Panc1 (cell line): ENCODE measurements around the gene PATJ. TPM values are rescaled to one million over a fixed set of nuclear protein-coding genes. Genes with fewer than 3 reads are reported as not detected.

ENCODE experiments used
- ATAC-seq: fragments of 200-7000 bp; cut with Tn5 transposase; 2 replicates; pipeline ENCODE4 v1.9.1; 2020; ENCODE audit warnings: mild to moderate bottlenecking, moderate library complexity
- BruUV-seq: library from RNA; stranded (reverse); fragments of 400-500 nt; replicated peaks from 2 replicates; lab custom pipeline; 2021; lab: Mats Ljungman, UMichigan
- CTCF ChIA-PET: fragments of 300-600 bp; sonication (Branson Sonifier 250); formaldehyde crosslinking; loops from one replicate; lab custom pipeline; 2022; ENCODE audit warnings: antibody characterized with exemption; lab: Charles Lee
- POLR2A ChIA-PET: fragments of 300-600 bp; sonication (Branson Sonifier 250); formaldehyde crosslinking; loops from one replicate; lab custom pipeline; 2022; ENCODE audit warnings: antibody characterized with exemption; lab: Charles Lee
- DNase-seq: peaks from one replicate; pipeline ENCODE4 v3.0.0-alpha.2; 2010; ENCODE audit warnings: low read depth, low spot score
- H3K27ac ChIP-seq: 2 replicates; pipeline ENCODE4 v1.5.1; 2011; ENCODE audit warnings: mild to moderate bottlenecking, low read length, inconsistent platforms
- H3K27me3 ChIP-seq: fragments of 200-500 bp; sonication (Bioruptor generic); 2 replicates; pipeline ENCODE4 v1.6.0; 2014; ENCODE audit warnings: low read length, inconsistent platforms; ENCODE audit not compliant: control insufficient read depth, insufficient read depth
- H3K36me3 ChIP-seq: fragments of 200-500 bp; sonication (Bioruptor generic); 2 replicates; pipeline ENCODE4 v1.5.1; 2014; ENCODE audit warnings: inconsistent platforms, mild to moderate bottlenecking, low read length, moderate library complexity; ENCODE audit not compliant: control insufficient read depth, insufficient read depth
- H3K4me1 ChIP-seq: 2 replicates; pipeline ENCODE4 v1.5.1; 2011; ENCODE audit warnings: inconsistent platforms, mild to moderate bottlenecking, low read length, moderate library complexity; ENCODE audit not compliant: control insufficient read depth, insufficient read depth
- H3K4me3 ChIP-seq, 2 experiments: 2 replicates each; pipeline ENCODE4 v1.5.1; 2011 to 2012; ENCODE audit warnings: low read depth in 2 of 2, low read length in 2 of 2, mild to moderate bottlenecking in 2 of 2, inconsistent platforms in 1 of 2, moderate library complexity in 1 of 2
- H3K9me3 ChIP-seq: fragments of 200-500 bp; sonication (Bioruptor generic); 2 replicates; pipeline ENCODE4 v1.5.1; 2014; ENCODE audit warnings: low read depth, mild to moderate bottlenecking, inconsistent platforms, low read length, moderate library complexity; ENCODE audit not compliant: control insufficient read depth, insufficient read depth
- CTCF ChIP-seq: fragments of 450-650 bp; IDR thresholded peaks from 2 replicates; pipeline ENCODE4 v1.5.1; 2017; ENCODE audit warnings: mild to moderate bottlenecking
- POLR2AphosphoS5 ChIP-seq: IDR thresholded peaks from 2 replicates; pipeline ENCODE4 v1.6.1; 2012; ENCODE audit warnings: mild to moderate bottlenecking, low read depth, low read length, moderate library complexity
- REST ChIP-seq, 2 experiments: IDR thresholded peaks; 2 replicates each; pipeline ENCODE4 v1.6.1; 2011 to 2012; ENCODE audit warnings: low read depth in 2 of 2, control low read depth in 1 of 2, low read length in 1 of 2, mild to moderate bottlenecking in 1 of 2, moderate library complexity in 1 of 2; ENCODE audit not compliant: insufficient read depth in 1 of 2
- SIN3A ChIP-seq: IDR thresholded peaks from 2 replicates; pipeline ENCODE4 v1.6.1; 2012; ENCODE audit warnings: low read depth, mild to moderate bottlenecking, low read length, moderate library complexity, borderline replicate concordance; ENCODE audit not compliant: insufficient read depth
- TCF7L2 ChIP-seq: IDR thresholded peaks from 2 replicates; pipeline ENCODE4 v1.6.1; 2011; ENCODE audit warnings: mild to moderate bottlenecking, low read depth, low read length, inconsistent platforms
- in situ Hi-C: cut with HindIII; loops from 2 replicates; pipeline ENCODE4 v1.10.0; 2016; ENCODE audit warnings: low sequenced_read_pairs, low pct_unique_long_range_greater_than_20kb
- intact Hi-C: fragments of 100-400 bp; cut with micrococcal nuclease; formaldehyde crosslinking; loops from one replicate; pipeline ENCODE4 v1.10.0; 2022; ENCODE audit not compliant: unreplicated experiment
- total RNA-seq: library from RNA; stranded (reverse); gene quantifications from one replicate; pipeline ENCODE4 v1.2.1, GENCODE V29; 2021; ENCODE audit not compliant: unreplicated experiment

PATJ gene
- total RNA-seq, 1 experiment from 2014 or later: 36.2 TPM

- H3K36me3 ChIP-seq: no peaks in the 10 kb centered on the region
- ATAC-seq (no peak), DNase-seq (no peak)
- no peaks in the 10 kb centered on the region for H3K9me3 ChIP-seq
- in situ Hi-C loops (no loop called here), intact Hi-C loops (no loop called here)
- H3K4me3 ChIP-seq: no peak overlapping the region
- CTCF ChIA-PET: no interaction called here
- TF ChIP-seq POLR2AphosphoS5 (no peak), SIN3A (no peak), CTCF (no peak), REST (IDR thresholded peaks at IDR 0.05; ENCODE audit: insufficient read depth in 1 of 2, low read depth in 2 of 2, low read length in 1 of 2) (no peak), TCF7L2 (no peak)
- H3K27ac ChIP-seq: no peak overlapping the region
- BruUV-seq: no TSS peak
- H3K4me1 ChIP-seq: no peaks in the 10 kb centered on the region
- POLR2A ChIA-PET: no interaction called here
- H3K27me3 ChIP-seq: no peaks in the 10 kb centered on the region
These were observed 298.7 kb downstream of the PATJ start for GRCh38 chr1:62040973-62041372.

GRCh38 chr1:62043154-62043553, 300.9 kb downstream of the PATJ start:
- Histone ChIP-seq H3K27me3 (no peaks in the 10 kb centered on the region), H3K4me3 (no peak overlapping the region), H3K4me1 (no peaks in the 10 kb centered on the region), H3K36me3 (no peaks in the 10 kb centered on the region), H3K9me3 (no peaks in the 10 kb centered on the region), H3K27ac (no peak overlapping the region)
- TF ChIP-seq POLR2AphosphoS5 (no peak), TCF7L2 (no peak)
- DNase-seq (no peak), ATAC-seq (no peak)
- CTCF ChIA-PET: no interaction called here
- POLR2A ChIA-PET: no interaction called here
- intact Hi-C loops (no loop called here), in situ Hi-C loops (no loop called here)
- BruUV-seq: no TSS peak

- Histone ChIP-seq H3K27me3 (no peaks in the 10 kb centered on the region), H3K27ac (no peak overlapping the region), H3K4me3 (no peak overlapping the region), H3K9me3 (no peaks in the 10 kb centered on the region), H3K36me3 (no peaks in the 10 kb centered on the region), H3K4me1 (no peaks in the 10 kb centered on the region)
- ATAC-seq (no peak), DNase-seq (no peak)
- ChIA-PET POLR2A (no interaction called here), CTCF (interaction anchor here (0.6 kb wide), 1 partner anchor 431 kb away, joined by 4 read pairs; no protein-coding TSS in a partner anchor)
- BruUV-seq: no TSS peak
- TF ChIP-seq POLR2AphosphoS5 (no peak), TCF7L2 (no peak), REST (IDR thresholded peaks at IDR 0.05; ENCODE audit: insufficient read depth in 1 of 2, low read depth in 2 of 2, low read length in 1 of 2) (no peak), CTCF (no peak), SIN3A (no peak)
- intact Hi-C loops: no loop called here
- in situ Hi-C loops: no loop called here
These were observed 303.3 kb downstream of the PATJ start for GRCh38 chr1:62045574-62045973.
